Measurements from ENCODE around the gene IMMP2L. TPM values are rescaled to one million over a fixed set of nuclear protein-coding genes. Genes with fewer than 3 reads are reported as not detected.

IMMP2L gene
- total RNA-seq, 2 donors from 2014 or later, result 10.9 to 12.7 TPM

DNA sequence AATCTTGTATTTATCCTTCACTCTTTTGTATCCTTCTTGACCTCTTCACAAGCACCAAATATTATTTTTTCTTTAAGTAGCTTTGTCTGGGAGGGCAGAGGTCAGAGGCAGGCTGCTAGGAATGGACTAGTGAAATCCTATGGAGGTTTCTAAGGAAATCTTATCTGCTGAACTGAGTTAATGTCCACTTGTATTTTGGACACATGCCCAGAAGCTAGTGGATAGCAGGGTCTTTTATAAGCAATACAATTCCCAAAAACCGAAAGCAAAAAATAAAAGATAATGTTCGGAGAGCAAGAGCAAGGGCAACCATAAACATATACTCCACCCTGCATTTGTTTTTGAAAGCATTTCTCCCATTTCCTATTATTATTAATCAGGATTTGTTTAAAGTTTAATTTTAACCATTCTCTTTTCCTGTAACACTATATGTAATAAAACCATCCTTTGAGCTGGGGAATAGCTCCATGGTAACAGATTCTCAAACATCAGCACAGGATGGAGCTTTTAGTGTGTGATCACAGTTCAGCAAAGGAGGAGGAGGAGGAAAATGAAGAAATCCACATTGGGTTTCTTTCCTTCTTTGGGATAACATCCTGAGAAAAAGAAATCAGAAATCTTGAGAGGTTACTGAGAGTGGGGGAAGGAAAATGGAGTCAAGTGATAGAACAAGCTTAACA is 799.6 kb downstream of the IMMP2L start:
- ATAC-seq (no peak), DNase-seq (ENCODE audit: low spot score) (no peak)
- no peaks in the 10 kb centered on the region for H3K4me1 Mint-ChIP-seq (ENCODE audit: low read depth in 2 of 2)
- H3K36me3 Mint-ChIP-seq, result no peaks in the 10 kb centered on the region
- H3K4me3 Mint-ChIP-seq, result no peak overlapping the region
- H3K9me3 Mint-ChIP-seq, result peaks cover 9% of the 10 kb centered on the region
- no peak overlapping the region for H3K27ac Mint-ChIP-seq
- H3K27me3 Mint-ChIP-seq, result no peaks in the 10 kb centered on the region

GRCh38 chr7:110760341-110760740 is 802.0 kb downstream of the IMMP2L start:
- Mint-ChIP-seq H3K9me3 (peaks cover 12% of the 10 kb centered on the region), H3K27me3 (no peaks in the 10 kb centered on the region), H3K36me3 (no peaks in the 10 kb centered on the region), H3K4me1 (ENCODE audit: low read depth in 2 of 2) (no peaks in the 10 kb centered on the region), H3K27ac (no peak overlapping the region), H3K4me3 (no peak overlapping the region)
- no peak for ATAC-seq
- DNase-seq (ENCODE audit: low spot score), result no peak

DNA sequence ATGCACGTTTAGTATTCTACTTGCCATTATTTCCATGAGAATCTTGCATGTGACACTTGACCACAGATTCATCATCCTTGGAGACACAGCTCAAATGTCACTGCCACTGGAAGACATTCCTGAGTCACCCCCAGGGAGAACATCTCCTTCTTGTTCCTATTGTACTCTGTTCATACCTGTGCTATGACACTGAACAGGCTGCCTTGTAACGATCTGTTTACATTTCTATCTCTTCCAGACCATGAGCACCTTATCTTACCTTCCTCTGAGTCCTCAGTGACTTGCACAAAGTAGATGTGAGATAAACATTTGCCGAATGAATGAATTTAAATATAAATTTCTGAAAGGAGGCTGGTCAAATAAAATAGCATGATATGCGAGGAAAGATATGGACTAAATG is 803.2 kb downstream of the IMMP2L start:
- no peak overlapping the region for H3K4me3 Mint-ChIP-seq
- H3K9me3 Mint-ChIP-seq, result peaks cover 12% of the 10 kb centered on the region
- H3K4me1 Mint-ChIP-seq (ENCODE audit: low read depth in 2 of 2), result no peaks in the 10 kb centered on the region
- H3K27me3 Mint-ChIP-seq, result no peaks in the 10 kb centered on the region
- no peaks in the 10 kb centered on the region for H3K36me3 Mint-ChIP-seq
- H3K27ac Mint-ChIP-seq, result no peak overlapping the region
- no peak for ATAC-seq
- no peak for DNase-seq (ENCODE audit: low spot score)

DNA sequence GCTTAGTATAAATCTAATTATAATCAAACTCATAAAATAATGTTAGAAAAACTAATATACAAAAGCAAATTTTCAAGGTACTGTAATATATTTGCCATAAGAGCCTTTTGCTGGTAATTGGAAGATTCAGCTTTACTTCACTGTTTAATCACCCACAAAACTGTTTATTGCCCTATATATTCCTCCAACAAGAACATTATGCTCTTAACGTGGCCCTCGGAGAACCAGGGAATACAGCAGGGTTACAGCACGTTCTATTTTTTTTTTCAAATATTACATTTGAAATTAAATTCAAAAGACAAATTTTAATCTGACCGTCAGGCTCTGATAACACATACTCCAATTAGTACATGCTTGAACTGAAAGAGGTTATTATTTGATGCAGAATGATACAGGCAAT is 807.6 kb downstream of the IMMP2L start:
- peaks cover 15% of the 10 kb centered on the region for H3K9me3 Mint-ChIP-seq
- ATAC-seq (no peak), DNase-seq (ENCODE audit: low spot score) (no peak)
- H3K36me3 Mint-ChIP-seq, result no peaks in the 10 kb centered on the region
- H3K27me3 Mint-ChIP-seq, result no peaks in the 10 kb centered on the region
- no peak overlapping the region for H3K27ac Mint-ChIP-seq
- H3K4me3 Mint-ChIP-seq, result no peak overlapping the region
- H3K4me1 Mint-ChIP-seq (ENCODE audit: low read depth in 2 of 2), result no peaks in the 10 kb centered on the region

- H3K4me1 Mint-ChIP-seq (ENCODE audit: low read depth in 2 of 2), result no peaks in the 10 kb centered on the region
- H3K27ac Mint-ChIP-seq, result no peak overlapping the region
- H3K27me3 Mint-ChIP-seq, result no peaks in the 10 kb centered on the region
- H3K36me3 Mint-ChIP-seq, result peaks cover 23% of the 10 kb centered on the region
- peaks cover 25% of the 10 kb centered on the region for H3K9me3 Mint-ChIP-seq
- H3K4me3 Mint-ChIP-seq, result no peak overlapping the region
- ATAC-seq (no peak), DNase-seq (ENCODE audit: low spot score) (no peak)
Measured at GRCh38 chr7:110750931-110751605, 811.2 kb downstream of the IMMP2L start.

DNA sequence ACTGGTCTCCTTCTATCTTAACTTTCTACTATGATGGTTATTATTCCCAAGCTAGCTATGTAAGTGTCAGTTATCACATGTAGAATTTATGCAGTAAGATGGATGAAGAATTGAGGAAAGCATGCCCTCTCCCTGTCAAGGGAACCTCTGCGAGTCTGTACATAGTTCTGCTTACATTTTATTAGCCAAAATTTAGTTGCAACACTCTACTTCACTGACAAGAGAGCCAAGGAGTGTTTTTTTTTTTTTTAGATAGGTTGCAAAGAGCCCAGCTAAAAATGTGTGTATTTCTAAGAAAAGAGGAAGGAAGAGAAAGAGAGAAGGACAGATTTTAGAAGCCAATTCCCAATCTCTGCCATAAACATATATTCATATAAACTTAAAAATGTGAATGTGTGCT is 829.1 kb downstream of the IMMP2L start:
- peaks cover 4% of the 10 kb centered on the region for H3K36me3 Mint-ChIP-seq
- no peak overlapping the region for H3K4me3 Mint-ChIP-seq
- ATAC-seq (no peak), DNase-seq (ENCODE audit: low spot score) (no peak)
- no peaks in the 10 kb centered on the region for H3K27me3 Mint-ChIP-seq
- H3K27ac Mint-ChIP-seq, result no peak overlapping the region
- H3K9me3 Mint-ChIP-seq, result peaks cover 19% of the 10 kb centered on the region
- H3K4me1 Mint-ChIP-seq (ENCODE audit: low read depth in 2 of 2), result no peaks in the 10 kb centered on the region

GRCh38 chr7:110724811-110725210 is 837.5 kb downstream of the IMMP2L start:
- H3K9me3 Mint-ChIP-seq, result peaks cover 11% of the 10 kb centered on the region
- no peak overlapping the region for H3K27ac Mint-ChIP-seq
- no peak overlapping the region for H3K4me3 Mint-ChIP-seq
- no peaks in the 10 kb centered on the region for H3K27me3 Mint-ChIP-seq
- DNase-seq (ENCODE audit: low spot score) (no peak), ATAC-seq (no peak)
- peaks cover 6% of the 10 kb centered on the region for H3K36me3 Mint-ChIP-seq
- H3K4me1 Mint-ChIP-seq (ENCODE audit: low read depth in 2 of 2), result no peaks in the 10 kb centered on the region

DNA sequence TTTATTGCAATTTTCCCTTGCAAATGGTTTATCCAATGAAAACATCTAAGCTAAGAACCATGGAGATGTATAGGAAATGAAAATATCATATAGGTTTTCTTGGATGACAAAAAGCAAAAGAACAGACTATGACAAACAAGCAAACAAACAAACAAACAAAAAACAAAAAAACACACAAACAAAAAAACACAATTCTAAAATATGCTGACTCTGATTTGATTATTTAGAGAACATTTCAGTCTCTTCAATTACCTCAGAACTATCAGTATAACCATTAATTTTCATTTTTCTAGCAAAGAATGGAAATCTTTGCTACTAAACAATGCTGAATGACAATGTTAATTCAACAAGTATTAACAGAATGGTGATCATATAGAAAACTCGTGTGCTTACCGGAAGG is 840.9 kb downstream of the IMMP2L start:
- no peak overlapping the region for H3K4me3 Mint-ChIP-seq
- no peak overlapping the region for H3K27ac Mint-ChIP-seq
- H3K4me1 Mint-ChIP-seq (ENCODE audit: low read depth in 2 of 2), result no peaks in the 10 kb centered on the region
- ATAC-seq, result no peak
- H3K9me3 Mint-ChIP-seq, result peaks cover 17% of the 10 kb centered on the region
- H3K36me3 Mint-ChIP-seq, result peaks cover 18% of the 10 kb centered on the region
- no peak for DNase-seq (ENCODE audit: low spot score)
- H3K27me3 Mint-ChIP-seq, result no peaks in the 10 kb centered on the region

DNA sequence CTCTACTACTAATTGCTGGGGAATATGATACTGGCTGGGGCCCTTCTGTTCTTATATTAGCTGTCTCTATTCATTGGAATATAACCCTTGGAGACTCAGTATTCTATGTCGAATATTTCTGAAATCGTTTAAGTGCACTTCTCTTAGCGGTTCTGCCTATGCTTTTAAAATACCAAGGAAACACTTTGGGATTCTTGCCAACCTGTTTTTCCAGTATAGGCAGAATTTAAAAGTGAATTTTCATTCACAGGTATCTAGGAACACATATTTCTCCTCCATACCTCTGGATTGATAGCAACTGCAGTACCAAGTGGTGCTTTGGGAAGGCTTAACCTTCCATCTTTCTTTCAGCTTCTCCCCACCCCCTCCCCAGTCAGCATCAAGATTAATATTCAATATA is 841.7 kb downstream of the IMMP2L start:
- no peak for ATAC-seq
- peaks cover 19% of the 10 kb centered on the region for H3K36me3 Mint-ChIP-seq
- H3K4me3 Mint-ChIP-seq, result no peak overlapping the region
- H3K4me1 Mint-ChIP-seq (ENCODE audit: low read depth in 2 of 2), result no peaks in the 10 kb centered on the region
- H3K27ac Mint-ChIP-seq, result no peak overlapping the region
- no peaks in the 10 kb centered on the region for H3K27me3 Mint-ChIP-seq
- H3K9me3 Mint-ChIP-seq, result peaks cover 18% of the 10 kb centered on the region
- no peak for DNase-seq (ENCODE audit: low spot score)

GRCh38 chr7:110719741-110720140 is 842.6 kb downstream of the IMMP2L start:
- H3K4me3 Mint-ChIP-seq, result no peak overlapping the region
- no peaks in the 10 kb centered on the region for H3K4me1 Mint-ChIP-seq (ENCODE audit: low read depth in 2 of 2)
- H3K9me3 Mint-ChIP-seq, result peaks cover 24% of the 10 kb centered on the region
- H3K27ac Mint-ChIP-seq, result no peak overlapping the region
- DNase-seq (ENCODE audit: low spot score), result no peak
- H3K36me3 Mint-ChIP-seq, result peaks cover 28% of the 10 kb centered on the region
- no peaks in the 10 kb centered on the region for H3K27me3 Mint-ChIP-seq
- ATAC-seq, result no peak

DNA sequence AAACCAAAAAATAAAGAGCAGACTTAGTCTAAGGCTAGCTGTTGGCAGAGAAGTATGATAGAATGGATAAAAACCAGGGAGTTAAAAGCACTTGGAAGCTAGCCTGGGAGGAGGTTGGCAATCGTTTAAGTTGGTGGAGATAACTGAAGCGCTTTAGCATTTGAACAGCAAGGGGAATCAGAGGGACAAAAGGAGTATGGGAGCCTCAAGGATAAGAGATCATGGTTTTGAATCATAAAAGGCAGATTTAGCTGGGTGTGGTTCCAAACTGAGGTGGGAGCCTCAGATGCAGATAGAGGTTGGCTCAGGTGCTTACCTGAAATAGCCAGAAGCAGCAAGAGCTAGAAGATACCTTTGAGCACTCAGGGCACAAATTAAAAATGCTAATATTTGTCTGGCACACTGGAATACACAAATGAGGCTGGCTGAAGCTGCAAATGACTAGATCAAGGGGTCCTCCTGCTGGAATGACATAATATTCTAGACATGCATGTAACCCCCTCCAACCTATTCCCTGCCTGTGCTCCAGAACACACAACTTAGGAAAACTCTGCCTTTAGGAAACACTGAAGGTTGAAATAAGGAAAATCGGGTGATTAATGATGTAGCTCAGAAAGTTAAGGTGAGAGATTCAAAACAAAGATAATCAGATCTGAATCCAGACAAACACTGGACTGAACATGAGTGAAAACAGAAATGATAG is 843.6 kb downstream of the IMMP2L start:
- H3K9me3 Mint-ChIP-seq, result peaks cover 27% of the 10 kb centered on the region
- no peak for DNase-seq (ENCODE audit: low spot score)
- H3K4me1 Mint-ChIP-seq (ENCODE audit: low read depth in 2 of 2), result no peaks in the 10 kb centered on the region
- no peak overlapping the region for H3K4me3 Mint-ChIP-seq
- no peak overlapping the region for H3K27ac Mint-ChIP-seq
- no peaks in the 10 kb centered on the region for H3K27me3 Mint-ChIP-seq
- ATAC-seq, result no peak
- H3K36me3 Mint-ChIP-seq, result peaks cover 32% of the 10 kb centered on the region

GRCh38 chr7:110704225-110704624 is 858.1 kb downstream of the IMMP2L start:
- DNase-seq (ENCODE audit: low spot score) (no peak), ATAC-seq (no peak)
- H3K4me1 Mint-ChIP-seq (ENCODE audit: low read depth in 2 of 2), result no peaks in the 10 kb centered on the region
- no peak overlapping the region for H3K27ac Mint-ChIP-seq
- no peak overlapping the region for H3K4me3 Mint-ChIP-seq
- H3K36me3 Mint-ChIP-seq, result no peaks in the 10 kb centered on the region
- H3K9me3 Mint-ChIP-seq, result peaks cover 4% of the 10 kb centered on the region
- no peaks in the 10 kb centered on the region for H3K27me3 Mint-ChIP-seq

- no peak for ATAC-seq
- Mint-ChIP-seq H3K9me3 (peaks cover 13% of the 10 kb centered on the region), H3K36me3 (peaks cover 6% of the 10 kb centered on the region), H3K4me3 (no peak overlapping the region), H3K27me3 (no peaks in the 10 kb centered on the region), H3K27ac (no peak overlapping the region), H3K4me1 (ENCODE audit: low read depth in 2 of 2) (no peaks in the 10 kb centered on the region)
- no peak for DNase-seq (ENCODE audit: low spot score)
Measured at GRCh38 chr7:110698576-110698975, 863.7 kb downstream of the IMMP2L start.

DNA sequence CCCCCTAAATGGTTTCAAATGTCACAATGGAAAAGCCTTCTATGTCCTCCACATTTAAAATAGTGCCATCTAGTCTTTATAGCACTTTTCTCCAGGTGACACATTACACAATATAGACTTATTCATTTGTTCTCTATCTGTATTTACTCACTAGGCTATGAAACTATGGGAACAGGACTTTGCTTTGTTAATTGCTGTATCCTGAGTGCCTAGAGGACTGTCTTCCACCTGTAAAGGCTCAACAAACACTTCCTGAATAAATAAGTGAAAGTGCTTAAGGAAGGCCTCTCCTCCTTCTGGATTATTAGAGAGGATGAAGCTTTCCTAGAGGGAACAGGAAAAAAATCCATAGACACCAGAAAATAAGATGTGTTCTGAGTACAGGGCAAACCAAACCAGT is 868.9 kb downstream of the IMMP2L start:
- peaks cover 6% of the 10 kb centered on the region for H3K36me3 Mint-ChIP-seq
- no peaks in the 10 kb centered on the region for H3K4me1 Mint-ChIP-seq (ENCODE audit: low read depth in 2 of 2)
- no peak overlapping the region for H3K4me3 Mint-ChIP-seq
- peaks cover 18% of the 10 kb centered on the region for H3K9me3 Mint-ChIP-seq
- H3K27ac Mint-ChIP-seq, result no peak overlapping the region
- no peak for DNase-seq (ENCODE audit: low spot score)
- ATAC-seq, result no peak
- no peaks in the 10 kb centered on the region for H3K27me3 Mint-ChIP-seq
